GM12874 (cell line): Measurements from ENCODE around the gene KAZN.

Experiments
- TF ChIP-seq, protein P1 (sequence below): IDR thresholded peaks from 2 replicates; pipeline ENCODE4 v1.5.1; 2011; ENCODE audit warnings: low read depth, mild to moderate bottlenecking, control low read depth, low read length, moderate library complexity; ENCODE audit not compliant: insufficient read depth

KAZN gene

DNA sequence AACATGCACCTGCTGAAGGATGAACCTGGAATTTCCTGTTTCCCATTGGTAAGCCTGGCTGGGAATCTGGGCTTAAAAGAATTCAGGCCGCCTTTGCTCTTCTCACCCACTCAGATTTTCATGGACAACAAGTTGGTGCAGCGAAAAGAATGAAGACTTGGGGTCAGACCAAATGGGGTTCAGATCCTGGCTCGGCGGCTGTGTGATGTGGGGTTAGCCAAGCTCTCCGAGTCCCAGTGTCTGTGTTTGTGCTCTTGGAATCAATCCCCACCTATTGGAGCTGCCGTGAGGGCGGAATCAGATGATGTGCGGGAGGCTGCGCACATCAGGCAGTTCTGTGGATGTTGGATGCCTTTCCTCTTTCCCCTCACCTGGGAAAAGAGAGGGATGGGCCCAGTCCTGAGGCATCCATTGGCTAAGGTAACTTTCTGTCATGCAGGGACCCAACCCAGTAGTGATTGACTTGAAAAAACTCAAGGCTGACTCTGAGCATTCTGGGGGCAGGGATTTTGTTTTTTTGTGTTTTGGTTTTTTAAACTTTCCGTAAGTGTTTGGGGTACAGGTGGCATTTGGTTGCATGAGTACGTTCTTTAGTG, 228.3 kb downstream of the KAZN start:
- TF ChIP-seq, protein P1, sequence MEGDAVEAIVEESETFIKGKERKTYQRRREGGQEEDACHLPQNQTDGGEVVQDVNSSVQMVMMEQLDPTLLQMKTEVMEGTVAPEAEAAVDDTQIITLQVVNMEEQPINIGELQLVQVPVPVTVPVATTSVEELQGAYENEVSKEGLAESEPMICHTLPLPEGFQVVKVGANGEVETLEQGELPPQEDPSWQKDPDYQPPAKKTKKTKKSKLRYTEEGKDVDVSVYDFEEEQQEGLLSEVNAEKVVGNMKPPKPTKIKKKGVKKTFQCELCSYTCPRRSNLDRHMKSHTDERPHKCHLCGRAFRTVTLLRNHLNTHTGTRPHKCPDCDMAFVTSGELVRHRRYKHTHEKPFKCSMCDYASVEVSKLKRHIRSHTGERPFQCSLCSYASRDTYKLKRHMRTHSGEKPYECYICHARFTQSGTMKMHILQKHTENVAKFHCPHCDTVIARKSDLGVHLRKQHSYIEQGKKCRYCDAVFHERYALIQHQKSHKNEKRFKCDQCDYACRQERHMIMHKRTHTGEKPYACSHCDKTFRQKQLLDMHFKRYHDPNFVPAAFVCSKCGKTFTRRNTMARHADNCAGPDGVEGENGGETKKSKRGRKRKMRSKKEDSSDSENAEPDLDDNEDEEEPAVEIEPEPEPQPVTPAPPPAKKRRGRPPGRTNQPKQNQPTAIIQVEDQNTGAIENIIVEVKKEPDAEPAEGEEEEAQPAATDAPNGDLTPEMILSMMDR = no peak

DNA sequence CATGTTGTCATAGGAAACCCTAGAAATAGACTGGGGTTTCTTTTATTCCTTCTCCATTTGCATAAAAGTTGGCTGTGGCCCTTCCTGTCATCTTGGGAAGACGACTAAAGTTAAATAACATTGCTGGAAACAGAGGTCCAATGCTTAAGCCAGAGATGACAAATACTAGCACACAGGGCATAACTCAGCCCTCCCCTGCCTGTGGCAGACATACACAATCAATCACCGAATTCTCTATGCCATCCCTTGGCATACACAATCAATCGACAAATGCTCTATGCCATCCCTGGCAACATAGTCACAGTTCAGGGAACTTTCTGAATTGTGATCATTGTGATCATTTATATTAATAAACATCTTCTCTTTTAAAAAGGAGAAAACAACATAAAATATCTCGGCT, 229.4 kb downstream of the KAZN start:
- TF ChIP-seq, protein P1 = no peak

GRCh38 chr1:14828665-14829064, 230.2 kb downstream of the KAZN start:
- TF ChIP-seq, protein P1 = no peak

DNA sequence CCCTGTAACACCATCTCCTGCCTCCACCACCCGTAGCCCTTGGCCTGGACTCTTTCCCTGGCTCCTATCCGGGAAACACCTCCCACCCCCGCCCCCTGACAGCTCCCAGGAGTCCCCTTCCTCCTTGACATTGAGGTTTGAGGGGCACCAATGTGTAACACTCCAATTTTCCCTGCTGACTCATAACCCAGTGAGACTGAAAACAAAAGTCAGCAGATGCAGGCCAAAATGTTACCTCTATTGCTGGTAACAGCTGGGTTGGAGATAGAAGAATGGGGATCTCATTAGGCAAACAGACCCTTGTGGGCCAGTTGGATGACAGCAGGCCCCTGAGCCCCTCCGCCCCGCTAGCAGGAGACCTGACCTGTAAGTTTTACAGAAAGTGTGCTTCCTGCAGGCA, 237.2 kb downstream of the KAZN start:
- TF ChIP-seq, protein P1 = no peak

DNA sequence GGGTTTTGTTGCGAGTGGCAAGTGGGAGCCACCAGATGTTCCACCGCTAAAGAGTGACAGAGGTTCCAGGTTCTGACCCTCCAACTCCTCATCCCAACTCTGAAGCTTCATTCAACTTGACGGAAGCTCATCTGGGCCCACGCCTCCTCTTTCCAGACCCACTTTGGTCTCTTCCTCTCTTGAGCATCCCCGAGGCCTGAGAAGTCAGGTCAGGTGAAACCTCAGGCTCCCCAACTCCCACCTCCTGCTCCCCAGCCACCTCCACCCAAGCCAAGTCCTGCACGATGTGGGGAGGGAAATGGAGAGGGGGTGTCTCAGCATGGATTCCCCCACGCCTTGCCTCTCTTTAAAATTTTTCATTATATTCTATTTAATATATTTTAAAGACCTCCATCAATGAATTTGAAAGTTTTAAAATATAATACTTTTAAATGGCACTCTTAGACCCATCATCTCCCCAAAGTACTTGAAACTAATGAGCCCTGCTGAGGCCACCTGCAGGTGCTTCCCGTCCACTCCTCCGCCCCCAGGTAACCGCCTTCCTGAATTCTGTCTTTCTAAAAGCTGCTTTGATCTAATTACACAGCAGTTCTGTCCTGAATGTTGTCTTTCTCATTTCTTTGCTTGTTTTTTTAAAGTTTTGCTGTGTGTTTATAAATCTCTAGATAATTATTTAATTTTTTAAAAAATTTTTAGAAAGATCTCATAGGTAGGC, 238.1 kb downstream of the KAZN start:
- TF ChIP-seq, protein P1 = no peak

DNA sequence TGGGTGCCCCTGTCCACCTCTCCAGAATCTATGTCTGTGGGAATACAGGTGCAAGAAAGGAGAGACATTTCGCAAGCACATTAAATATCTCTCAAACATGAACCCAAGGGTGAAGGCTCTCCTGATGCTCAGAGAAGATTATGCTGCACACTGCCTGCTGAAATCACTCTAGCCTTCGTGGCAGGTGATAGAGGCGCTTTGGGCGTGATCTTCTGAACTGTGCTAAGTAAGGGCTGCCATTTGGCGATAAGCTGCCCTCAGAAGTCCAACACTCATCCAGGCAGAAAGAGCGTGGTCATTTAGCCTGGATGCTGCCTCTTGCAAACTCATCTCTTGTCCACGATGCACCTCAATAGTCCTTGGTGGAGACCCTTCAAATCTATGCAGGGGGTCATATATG, 241.9 kb downstream of the KAZN start:
- TF ChIP-seq, protein P1 = no peak

DNA sequence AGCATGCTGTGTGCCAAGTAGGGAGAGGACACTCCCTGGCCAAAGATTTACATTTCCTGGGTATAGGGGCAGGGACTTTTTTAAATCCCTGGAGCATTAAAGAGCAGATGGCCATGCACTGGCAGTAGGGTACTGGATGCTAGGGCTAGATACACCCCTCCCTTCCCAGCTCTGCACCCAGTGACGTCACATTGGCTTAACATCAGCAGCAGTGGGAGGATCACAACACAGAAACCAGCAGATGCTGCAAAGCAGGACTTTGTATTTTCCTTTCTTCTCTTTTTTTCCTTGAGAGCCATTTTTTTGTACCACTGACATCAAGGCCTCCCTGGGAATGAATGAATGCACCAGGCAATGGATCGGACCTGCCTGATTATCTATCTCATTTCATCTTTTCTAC, 243.0 kb downstream of the KAZN start:
- TF ChIP-seq, protein P1 = no peak
